ENCODE results near the gene CREB3. TPM values are rescaled to one million over a fixed set of nuclear protein-coding genes. Genes with fewer than 3 reads are reported as not detected.

CREB3 gene
- total RNA-seq, 1 experiment from 2014 or later: 26.5 TPM

- TF ChIP-seq CTCF (IDR thresholded peaks at IDR 0.05; ENCODE audit: unreplicated experiment): no peak
- H3K4me3 Mint-ChIP-seq (ENCODE audit: low read depth, unreplicated experiment): no peak overlapping the region
- CTCF ChIA-PET: no interaction called here
- BruUV-seq (replicated peaks): no TSS peak
- H3K27me3 Mint-ChIP-seq (ENCODE audit: unreplicated experiment): no peaks in the 10 kb centered on the region
- DNase-seq: no peak
- H3K9me3 Mint-ChIP-seq (ENCODE audit: low read depth, unreplicated experiment): no peaks in the 10 kb centered on the region
- peaks cover 21% of the 10 kb centered on the region for H3K36me3 Mint-ChIP-seq (ENCODE audit: insufficient read depth, unreplicated experiment)
- H3K4me1 Mint-ChIP-seq (ENCODE audit: low read depth, unreplicated experiment): peaks cover 30% of the 10 kb centered on the region
- H3K27ac Mint-ChIP-seq (ENCODE audit: unreplicated experiment): no peak overlapping the region
- intact Hi-C loops (cut with micrococcal nuclease; ENCODE audit: unreplicated experiment): no loop called here
These were observed 31.3 kb downstream of the CREB3 start for GRCh38 chr9:35763803-35764202.

- BruUV-seq (replicated peaks): no TSS peak
- H3K4me3 Mint-ChIP-seq (ENCODE audit: low read depth, unreplicated experiment): no peak overlapping the region
- H3K27ac Mint-ChIP-seq (ENCODE audit: unreplicated experiment): no peak overlapping the region
- CTCF ChIA-PET: no interaction called here
- no peaks in the 10 kb centered on the region for H3K27me3 Mint-ChIP-seq (ENCODE audit: unreplicated experiment)
- DNase-seq: no peak
- peaks cover 3% of the 10 kb centered on the region for H3K4me1 Mint-ChIP-seq (ENCODE audit: low read depth, unreplicated experiment)
- no peak for TF ChIP-seq CTCF (IDR thresholded peaks at IDR 0.05; ENCODE audit: unreplicated experiment)
- intact Hi-C loops (cut with micrococcal nuclease; ENCODE audit: unreplicated experiment): no loop called here
- no peaks in the 10 kb centered on the region for H3K9me3 Mint-ChIP-seq (ENCODE audit: low read depth, unreplicated experiment)
- peaks cover 1% of the 10 kb centered on the region for H3K36me3 Mint-ChIP-seq (ENCODE audit: insufficient read depth, unreplicated experiment)
These were observed 34.5 kb downstream of the CREB3 start for GRCh38 chr9:35766997-35767396.

- Mint-ChIP-seq H3K9me3 (ENCODE audit: low read depth, unreplicated experiment) (no peaks in the 10 kb centered on the region), H3K36me3 (ENCODE audit: insufficient read depth, unreplicated experiment) (no peaks in the 10 kb centered on the region), H3K27me3 (ENCODE audit: unreplicated experiment) (no peaks in the 10 kb centered on the region), H3K4me1 (ENCODE audit: low read depth, unreplicated experiment) (no peaks in the 10 kb centered on the region), H3K27ac (ENCODE audit: unreplicated experiment) (no peak overlapping the region), H3K4me3 (ENCODE audit: low read depth, unreplicated experiment) (no peak overlapping the region)
- intact Hi-C loops (cut with micrococcal nuclease; ENCODE audit: unreplicated experiment): no loop called here
- no peak for DNase-seq
- no TSS peak for BruUV-seq (replicated peaks)
- no peak for TF ChIP-seq CTCF (IDR thresholded peaks at IDR 0.05; ENCODE audit: unreplicated experiment)
- CTCF ChIA-PET: no interaction called here
These were observed 35.0 kb downstream of the CREB3 start for GRCh38 chr9:35767458-35767857.

GRCh38 chr9:35769763-35770162 lies 37.3 kb downstream of the CREB3 start:
- H3K9me3 Mint-ChIP-seq (ENCODE audit: low read depth, unreplicated experiment): no peaks in the 10 kb centered on the region
- no peak for TF ChIP-seq CTCF (IDR thresholded peaks at IDR 0.05; ENCODE audit: unreplicated experiment)
- H3K4me3 Mint-ChIP-seq (ENCODE audit: low read depth, unreplicated experiment): no peak overlapping the region
- CTCF ChIA-PET: no interaction called here
- no peak for DNase-seq
- no TSS peak for BruUV-seq (replicated peaks)
- intact Hi-C loops (cut with micrococcal nuclease; ENCODE audit: unreplicated experiment): no loop called here
- H3K4me1 Mint-ChIP-seq (ENCODE audit: low read depth, unreplicated experiment): peaks cover 1% of the 10 kb centered on the region
- H3K36me3 Mint-ChIP-seq (ENCODE audit: insufficient read depth, unreplicated experiment): no peaks in the 10 kb centered on the region
- H3K27ac Mint-ChIP-seq (ENCODE audit: unreplicated experiment): no peak overlapping the region
- H3K27me3 Mint-ChIP-seq (ENCODE audit: unreplicated experiment): no peaks in the 10 kb centered on the region

DNA sequence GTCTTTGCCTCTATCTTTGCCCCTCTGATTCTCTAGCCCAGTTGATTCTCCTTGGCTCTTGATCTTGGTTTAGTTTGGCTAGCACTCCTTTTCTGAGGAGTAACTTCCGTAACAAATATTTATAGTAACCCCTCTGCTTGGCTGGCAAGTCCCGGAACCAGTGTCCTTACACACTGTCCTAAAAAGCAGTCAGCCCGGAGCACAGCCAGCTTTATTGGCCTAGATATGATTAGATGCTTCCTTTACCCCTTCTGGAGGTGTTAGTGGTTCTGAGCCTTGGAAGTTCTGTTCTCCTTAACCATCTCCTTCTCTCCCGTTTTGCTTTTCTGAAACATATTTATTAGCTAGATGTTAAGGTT lies 38.6 kb downstream of the CREB3 start:
- no peak for DNase-seq
- TF ChIP-seq CTCF (IDR thresholded peaks at IDR 0.05; ENCODE audit: unreplicated experiment): no peak
- Mint-ChIP-seq H3K4me3 (ENCODE audit: low read depth, unreplicated experiment) (no peak overlapping the region), H3K27me3 (ENCODE audit: unreplicated experiment) (no peaks in the 10 kb centered on the region), H3K4me1 (ENCODE audit: low read depth, unreplicated experiment) (peaks cover 7% of the 10 kb centered on the region), H3K27ac (ENCODE audit: unreplicated experiment) (no peak overlapping the region), H3K9me3 (ENCODE audit: low read depth, unreplicated experiment) (no peaks in the 10 kb centered on the region), H3K36me3 (ENCODE audit: insufficient read depth, unreplicated experiment) (peaks cover 4% of the 10 kb centered on the region)
- intact Hi-C loops (cut with micrococcal nuclease; ENCODE audit: unreplicated experiment): no loop called here
- no TSS peak for BruUV-seq (replicated peaks)
- CTCF ChIA-PET: no interaction called here

All from Calu3 (cell line).